ENCODE data around the gene OSBP2.

OSBP2 gene

DNA sequence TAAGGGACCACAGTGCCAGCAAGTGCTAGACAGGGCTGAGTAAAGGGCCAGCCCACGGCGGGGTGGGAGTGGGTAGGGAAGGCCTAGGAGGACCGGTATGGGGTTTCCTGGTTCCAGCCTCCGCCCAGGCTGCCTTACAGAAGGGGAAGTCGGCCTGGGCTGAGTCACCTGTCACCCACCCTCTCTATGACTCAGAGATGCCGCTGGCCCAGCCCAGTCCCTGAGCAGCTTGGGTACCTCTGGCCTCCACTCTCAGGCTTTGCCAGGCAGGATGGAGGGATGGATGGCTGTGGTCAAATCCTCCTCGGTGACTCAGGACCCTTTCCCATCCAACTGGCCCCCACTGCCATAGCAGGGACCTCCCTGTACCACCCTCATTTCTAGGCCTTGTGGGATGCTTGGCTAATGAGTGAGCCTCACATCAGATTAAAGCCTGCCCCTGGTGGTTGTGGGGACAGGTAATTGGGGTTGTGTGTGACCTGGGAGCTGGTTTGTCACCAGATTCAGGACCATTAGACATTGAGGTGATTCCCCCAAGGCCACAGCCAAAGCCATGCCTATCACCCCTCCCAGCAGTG, 45.2 kb upstream of the OSBP2 start:
- no peaks in the 10 kb centered on the region for H3K9me3 ChIP-seq (ENCODE audit: control insufficient read depth, low read length)
- no peak overlapping the region for H3K4me2 ChIP-seq (ENCODE audit: low read length)
- H3K79me2 ChIP-seq: no peaks in the 10 kb centered on the region
- H3K4me1 ChIP-seq: no peaks in the 10 kb centered on the region
- H2AFZ ChIP-seq: no peak overlapping the region
- no peak overlapping the region for H3K27ac ChIP-seq
- H3K9ac ChIP-seq: no peak overlapping the region
- no peaks in the 10 kb centered on the region for H3K36me3 ChIP-seq (ENCODE audit: control insufficient read depth, insufficient read depth, low read length)
- TF ChIP-seq, protein P1, sequence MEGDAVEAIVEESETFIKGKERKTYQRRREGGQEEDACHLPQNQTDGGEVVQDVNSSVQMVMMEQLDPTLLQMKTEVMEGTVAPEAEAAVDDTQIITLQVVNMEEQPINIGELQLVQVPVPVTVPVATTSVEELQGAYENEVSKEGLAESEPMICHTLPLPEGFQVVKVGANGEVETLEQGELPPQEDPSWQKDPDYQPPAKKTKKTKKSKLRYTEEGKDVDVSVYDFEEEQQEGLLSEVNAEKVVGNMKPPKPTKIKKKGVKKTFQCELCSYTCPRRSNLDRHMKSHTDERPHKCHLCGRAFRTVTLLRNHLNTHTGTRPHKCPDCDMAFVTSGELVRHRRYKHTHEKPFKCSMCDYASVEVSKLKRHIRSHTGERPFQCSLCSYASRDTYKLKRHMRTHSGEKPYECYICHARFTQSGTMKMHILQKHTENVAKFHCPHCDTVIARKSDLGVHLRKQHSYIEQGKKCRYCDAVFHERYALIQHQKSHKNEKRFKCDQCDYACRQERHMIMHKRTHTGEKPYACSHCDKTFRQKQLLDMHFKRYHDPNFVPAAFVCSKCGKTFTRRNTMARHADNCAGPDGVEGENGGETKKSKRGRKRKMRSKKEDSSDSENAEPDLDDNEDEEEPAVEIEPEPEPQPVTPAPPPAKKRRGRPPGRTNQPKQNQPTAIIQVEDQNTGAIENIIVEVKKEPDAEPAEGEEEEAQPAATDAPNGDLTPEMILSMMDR (IDR thresholded peaks at IDR 0.05): no peak
- H3K27me3 ChIP-seq (ENCODE audit: control insufficient read depth, insufficient read depth, low read length): no peaks in the 10 kb centered on the region
- H3K4me3 ChIP-seq (ENCODE audit: low read depth, low read length): no peak overlapping the region

DNA sequence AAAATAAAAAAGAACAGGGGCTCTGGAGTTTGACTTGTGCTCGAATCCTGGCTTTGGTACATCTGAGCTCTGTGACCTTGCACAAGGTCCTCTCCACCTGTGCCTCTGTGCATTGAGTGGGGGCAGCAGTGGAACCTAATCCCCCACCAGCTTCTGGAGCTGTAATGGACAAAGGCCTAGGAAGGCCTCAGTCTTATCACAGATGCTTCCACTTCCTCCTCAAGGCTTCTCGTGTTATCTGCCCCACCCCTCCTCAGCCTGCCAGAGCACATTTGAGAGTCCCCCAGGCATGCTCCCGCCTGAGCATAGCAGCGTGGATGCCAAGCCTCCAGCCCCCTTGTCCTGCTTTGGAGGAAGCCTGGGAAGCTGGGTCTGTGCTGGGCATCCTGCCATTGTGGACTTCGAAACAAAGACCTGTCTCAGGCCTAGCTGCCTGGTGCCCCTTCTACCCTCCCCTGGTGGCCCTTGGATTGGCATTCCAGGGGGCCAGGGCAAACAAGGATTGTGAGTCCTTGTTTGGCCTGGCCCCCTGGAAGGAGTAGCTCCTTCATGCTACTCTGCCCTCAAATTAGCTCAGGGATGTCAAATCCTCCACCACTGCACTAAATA, 44.1 kb upstream of the OSBP2 start:
- Histone ChIP-seq H3K27ac (no peak overlapping the region), H2AFZ (no peak overlapping the region), H3K79me2 (no peaks in the 10 kb centered on the region), H3K4me2 (ENCODE audit: low read length) (no peak overlapping the region), H3K9me3 (ENCODE audit: control insufficient read depth, low read length) (no peaks in the 10 kb centered on the region), H3K27me3 (ENCODE audit: control insufficient read depth, insufficient read depth, low read length) (no peaks in the 10 kb centered on the region), H3K4me3 (ENCODE audit: low read depth, low read length) (no peak overlapping the region), H3K4me1 (no peaks in the 10 kb centered on the region), H3K9ac (no peak overlapping the region), H3K36me3 (ENCODE audit: control insufficient read depth, insufficient read depth, low read length) (no peaks in the 10 kb centered on the region)
- TF ChIP-seq, protein P1 (IDR thresholded peaks at IDR 0.05): no peak

DNA sequence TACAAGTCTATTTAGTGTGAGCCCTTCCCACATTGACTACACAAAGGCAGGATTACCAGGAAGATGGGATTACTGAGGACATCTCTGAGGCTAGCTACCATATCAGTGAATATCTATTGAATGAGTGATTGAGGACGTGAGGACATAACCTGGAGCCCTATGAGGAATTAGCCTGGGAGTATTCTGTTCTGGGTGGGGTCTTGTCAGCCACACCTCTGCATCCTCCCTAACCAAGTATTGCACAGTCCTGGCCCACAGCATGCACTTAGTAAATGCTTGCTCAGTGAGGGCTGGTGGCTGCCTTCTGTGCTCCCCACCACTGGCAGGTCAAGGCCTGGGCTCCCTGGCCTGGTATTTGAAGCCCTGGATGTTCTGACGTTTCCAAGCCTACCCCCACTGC, 41.8 kb upstream of the OSBP2 start:
- H3K4me3 ChIP-seq (ENCODE audit: low read depth, low read length): no peak overlapping the region
- H3K36me3 ChIP-seq (ENCODE audit: control insufficient read depth, insufficient read depth, low read length): no peaks in the 10 kb centered on the region
- no peaks in the 10 kb centered on the region for H3K4me1 ChIP-seq
- no peaks in the 10 kb centered on the region for H3K27me3 ChIP-seq (ENCODE audit: control insufficient read depth, insufficient read depth, low read length)
- H2AFZ ChIP-seq: no peak overlapping the region
- H3K27ac ChIP-seq: no peak overlapping the region
- no peak overlapping the region for H3K9ac ChIP-seq
- H3K4me2 ChIP-seq (ENCODE audit: low read length): no peak overlapping the region
- TF ChIP-seq, protein P1 (IDR thresholded peaks at IDR 0.05): no peak
- no peaks in the 10 kb centered on the region for H3K9me3 ChIP-seq (ENCODE audit: control insufficient read depth, low read length)
- no peaks in the 10 kb centered on the region for H3K79me2 ChIP-seq

DNA sequence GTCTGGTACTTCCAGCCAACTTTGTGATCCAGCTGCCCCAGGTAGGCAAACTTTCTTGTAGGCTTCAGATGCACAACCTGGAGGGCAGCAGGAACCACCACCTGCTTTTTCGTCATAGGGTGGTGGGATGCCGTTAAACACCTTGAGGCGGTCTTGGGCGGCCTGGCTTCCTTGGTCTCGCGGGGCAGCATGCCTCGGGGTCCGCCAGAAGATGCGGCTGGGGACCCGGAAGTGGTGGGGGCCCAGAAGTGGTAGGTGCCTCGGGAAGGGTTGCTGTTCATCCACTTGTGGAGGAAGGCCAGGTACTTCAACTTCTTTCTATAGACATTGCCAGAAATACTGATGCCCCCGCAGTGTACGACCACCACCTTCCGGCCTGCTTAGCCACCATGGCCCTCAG, 40.3 kb upstream of the OSBP2 start:
- no peaks in the 10 kb centered on the region for H3K27me3 ChIP-seq (ENCODE audit: control insufficient read depth, insufficient read depth, low read length)
- no peaks in the 10 kb centered on the region for H3K9me3 ChIP-seq (ENCODE audit: control insufficient read depth, low read length)
- no peak overlapping the region for H3K27ac ChIP-seq
- TF ChIP-seq, protein P1 (IDR thresholded peaks at IDR 0.05): no peak
- no peak overlapping the region for H2AFZ ChIP-seq
- H3K4me3 ChIP-seq (ENCODE audit: low read depth, low read length): no peak overlapping the region
- no peaks in the 10 kb centered on the region for H3K79me2 ChIP-seq
- no peak overlapping the region for H3K9ac ChIP-seq
- no peaks in the 10 kb centered on the region for H3K36me3 ChIP-seq (ENCODE audit: control insufficient read depth, insufficient read depth, low read length)
- H3K4me1 ChIP-seq: no peaks in the 10 kb centered on the region
- no peak overlapping the region for H3K4me2 ChIP-seq (ENCODE audit: low read length)

DNA sequence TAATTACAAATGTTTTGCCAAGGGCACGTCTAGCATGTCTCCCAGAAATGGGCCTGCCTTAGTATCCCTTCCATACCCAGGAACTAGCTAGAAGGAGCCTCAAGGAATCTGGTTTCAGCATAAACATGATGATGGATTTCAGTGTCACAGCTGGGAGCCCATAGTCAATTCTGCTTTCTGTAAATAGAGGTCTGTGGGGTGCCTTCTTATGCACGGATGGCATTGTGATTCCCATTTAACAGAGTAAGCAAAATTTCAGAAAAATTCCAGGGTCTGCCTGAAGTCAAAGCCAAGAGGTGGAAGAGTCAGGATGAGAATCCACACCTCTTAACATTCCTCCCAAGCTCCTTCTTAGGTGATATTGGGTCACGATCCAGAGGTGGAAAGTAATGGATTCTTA, 39.1 kb upstream of the OSBP2 start:
- H3K4me3 ChIP-seq (ENCODE audit: low read depth, low read length): no peak overlapping the region
- H3K4me2 ChIP-seq (ENCODE audit: low read length): no peak overlapping the region
- no peaks in the 10 kb centered on the region for H3K9me3 ChIP-seq (ENCODE audit: control insufficient read depth, low read length)
- no peaks in the 10 kb centered on the region for H3K79me2 ChIP-seq
- H2AFZ ChIP-seq: no peak overlapping the region
- no peaks in the 10 kb centered on the region for H3K27me3 ChIP-seq (ENCODE audit: control insufficient read depth, insufficient read depth, low read length)
- no peak overlapping the region for H3K9ac ChIP-seq
- no peak overlapping the region for H3K27ac ChIP-seq
- TF ChIP-seq, protein P1 (IDR thresholded peaks at IDR 0.05): no peak
- H3K4me1 ChIP-seq: no peaks in the 10 kb centered on the region
- no peaks in the 10 kb centered on the region for H3K36me3 ChIP-seq (ENCODE audit: control insufficient read depth, insufficient read depth, low read length)
